PC-3 (cell line): ENCODE measurements around the gene NFKB2.

Experiments used
- CTCF ChIP-seq: fragments of 300-600 bp; sonication (generic); conservative IDR thresholded peaks from 2 replicates; pipeline ENCODE4 v1.5.1; 2017; ENCODE audit warnings: antibody characterized with exemption, low read depth, mild to moderate bottlenecking, low read length
- EZH2 ChIP-seq: fragments of 300-600 bp; sonication (generic); IDR thresholded peaks from one replicate; pipeline ENCODE4 v1.6.1; 2017; ENCODE audit warnings: antibody characterized with exemption, mild to moderate bottlenecking, low read length; ENCODE audit not compliant: unreplicated experiment

GRCh38 chr10:102347236-102347828 lies 48.2 kb upstream of the NFKB2 start:
- TF ChIP-seq EZH2 (no peak), CTCF (peak; percentile 66)
